Upper lobe of left lung (tissue), 4 donors: ENCODE measurements around the gene SRR.

Experiments used
- POLR2A ChIP-seq, 4 donors: fragments of 450-650 bp; IDR thresholded peaks; one replicate each; pipeline ENCODE4 v1.5.1; 2016 to 2017; ENCODE audit warnings: antibody characterized with exemption in 4 of 4, mild to moderate bottlenecking in 2 of 4
- TF ChIP-seq, protein P1 (sequence below), 6 experiments: fragments of 450-650 bp in 4 of 6; fragments of 200-600 bp in 2 of 6; sonication (generic) in 2 of 6; IDR thresholded peaks; one replicate each; pipeline ENCODE4 v1.5.1; 2016 to 2019; ENCODE audit warnings: antibody characterized with exemption in 6 of 6

DNA sequence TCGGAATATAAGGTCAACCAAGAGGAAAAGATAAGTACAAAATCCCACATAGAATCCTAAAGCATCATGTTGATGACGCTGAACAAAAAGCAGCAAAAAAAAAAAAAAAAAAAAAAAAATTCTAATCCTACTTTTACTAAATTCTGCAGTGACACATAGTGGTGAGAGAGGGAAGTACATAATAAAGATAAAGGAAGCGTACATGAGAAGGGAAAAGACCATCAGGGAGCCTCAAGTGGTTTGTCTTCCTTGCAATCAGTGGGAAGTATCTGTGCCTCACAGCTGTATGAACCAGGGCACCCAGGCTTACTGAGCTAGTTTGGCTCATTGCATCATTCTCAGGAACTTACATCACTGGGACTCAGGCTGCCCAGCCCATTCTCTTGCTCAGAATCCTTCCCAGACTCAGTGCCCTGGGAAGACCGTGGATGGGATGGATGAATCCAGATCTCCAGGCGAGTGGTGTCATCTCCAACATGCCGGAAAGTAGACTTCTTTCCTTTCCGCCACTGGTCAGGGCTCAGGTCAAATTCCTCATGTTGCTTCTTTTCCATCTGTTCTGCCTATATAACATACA lies 21.4 kb upstream of the SRR start:
- TF ChIP-seq, protein P1, sequence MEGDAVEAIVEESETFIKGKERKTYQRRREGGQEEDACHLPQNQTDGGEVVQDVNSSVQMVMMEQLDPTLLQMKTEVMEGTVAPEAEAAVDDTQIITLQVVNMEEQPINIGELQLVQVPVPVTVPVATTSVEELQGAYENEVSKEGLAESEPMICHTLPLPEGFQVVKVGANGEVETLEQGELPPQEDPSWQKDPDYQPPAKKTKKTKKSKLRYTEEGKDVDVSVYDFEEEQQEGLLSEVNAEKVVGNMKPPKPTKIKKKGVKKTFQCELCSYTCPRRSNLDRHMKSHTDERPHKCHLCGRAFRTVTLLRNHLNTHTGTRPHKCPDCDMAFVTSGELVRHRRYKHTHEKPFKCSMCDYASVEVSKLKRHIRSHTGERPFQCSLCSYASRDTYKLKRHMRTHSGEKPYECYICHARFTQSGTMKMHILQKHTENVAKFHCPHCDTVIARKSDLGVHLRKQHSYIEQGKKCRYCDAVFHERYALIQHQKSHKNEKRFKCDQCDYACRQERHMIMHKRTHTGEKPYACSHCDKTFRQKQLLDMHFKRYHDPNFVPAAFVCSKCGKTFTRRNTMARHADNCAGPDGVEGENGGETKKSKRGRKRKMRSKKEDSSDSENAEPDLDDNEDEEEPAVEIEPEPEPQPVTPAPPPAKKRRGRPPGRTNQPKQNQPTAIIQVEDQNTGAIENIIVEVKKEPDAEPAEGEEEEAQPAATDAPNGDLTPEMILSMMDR (IDR thresholded peaks at IDR 0.05), result peak; percentile 39 to 59 (median 52)
- TF ChIP-seq POLR2A (IDR thresholded peaks at IDR 0.05), result no peak
